H1 (cell line): ENCODE data around the gene C11orf54. TPM values are rescaled to one million over a fixed set of nuclear protein-coding genes. Genes with fewer than 3 reads are reported as not detected.

Experiments used
- CTCF ChIA-PET: fragments of 300-600 bp; sonication (Branson Sonifier 250); formaldehyde crosslinking; loops from one replicate; lab custom pipeline; 2021; ENCODE audit not compliant: partially characterized antibody; lab: Charles Lee
- POLR2A ChIA-PET: fragments of 300-600 bp; sonication (Branson Sonifier 250); formaldehyde crosslinking; loops from one replicate; lab custom pipeline; 2021; ENCODE audit warnings: inconsistent platforms; ENCODE audit not compliant: partially characterized antibody; lab: Charles Lee
- DNase-seq, 2 experiments: peaks; one replicate each; pipeline versions ENCODE4 v3.0.0 to v3.0.0-alpha.2; 2010 to 2022; ENCODE audit warnings: low spot score in 2 of 2, low read depth in 1 of 2, mixed read lengths in 1 of 2
- FAIRE-seq: peaks from 2 replicates; lab custom pipeline; 2011; peaks lifted over from hg19 to GRCh38; lab: Jason Lieb, UNC
- H2AFZ ChIP-seq: 2 replicates; pipeline ENCODE4 v1.8.1; 2012; ENCODE audit warnings: low read length, inconsistent platforms
- H2AK5ac ChIP-seq: 2 replicates; pipeline ENCODE4 v1.6.1; 2013; ENCODE audit warnings: low read depth, low read length
- H2BK120ac ChIP-seq: replicated peaks from 2 replicates; pipeline ENCODE3; 2013; ENCODE audit warnings: low read depth, low read length, inconsistent platforms
- H2BK12ac ChIP-seq: 2 replicates; pipeline ENCODE4 v1.6.1; 2013; ENCODE audit warnings: low read depth, low read length
- H2BK15ac ChIP-seq: 2 replicates; pipeline ENCODE4 v1.6.1; 2013; ENCODE audit warnings: low read length
- H2BK20ac ChIP-seq: 2 replicates; pipeline ENCODE4 v1.6.1; 2013; ENCODE audit warnings: low read length
- H2BK5ac ChIP-seq: 2 replicates; pipeline ENCODE4 v1.6.1; 2013; ENCODE audit warnings: low read depth, low read length
- H3K14ac ChIP-seq: 2 replicates; pipeline ENCODE4 v1.6.1; 2013; ENCODE audit warnings: inconsistent platforms; ENCODE audit not compliant: insufficient read length
- H3K18ac ChIP-seq: 2 replicates; pipeline ENCODE4 v1.6.1; 2013; ENCODE audit warnings: low read length; ENCODE audit errors: extremely low read depth
- H3K23ac ChIP-seq: 2 replicates; pipeline ENCODE4 v1.6.1; 2013; ENCODE audit warnings: inconsistent platforms; ENCODE audit not compliant: insufficient read length
- H3K23me2 ChIP-seq: 2 replicates; pipeline ENCODE4 v1.6.1; 2013; ENCODE audit warnings: low read depth, low read length
- H3K27ac ChIP-seq: 2 replicates; pipeline ENCODE4 v1.6.1; 2011; ENCODE audit warnings: low read depth, low read length, inconsistent platforms
- H3K27me3 ChIP-seq, 4 experiments: replicated peaks in 1 of 4; 1 replicate in 1 of 4; 2 replicates in 3 of 4; pipeline versions ENCODE4 v1.6.1 to v1.8.1; 2011 to 2013; ENCODE audit warnings: low read length in 3 of 4, mild to moderate bottlenecking in 3 of 4, inconsistent platforms in 2 of 4, mixed read lengths in 2 of 4, moderate library complexity in 1 of 4; ENCODE audit not compliant: control insufficient read depth in 3 of 4, insufficient read depth in 3 of 4; ENCODE audit errors: extremely low read depth in 1 of 4
- H3K36me3 ChIP-seq, 4 experiments: 2 replicates each; pipeline versions ENCODE4 v1.6.1 to v1.8.1; 2011 to 2013; ENCODE audit warnings: mild to moderate bottlenecking in 4 of 4, low read length in 3 of 4, moderate library complexity in 2 of 4, control low read depth in 1 of 4, inconsistent platforms in 1 of 4; ENCODE audit not compliant: insufficient read depth in 4 of 4, control insufficient read depth in 2 of 4
- H3K4ac ChIP-seq: replicated peaks from 2 replicates; pipeline ENCODE3; 2013; ENCODE audit warnings: low read length, low read depth, mixed read lengths, inconsistent platforms; ENCODE audit not compliant: insufficient read length
- H3K4me1 ChIP-seq, 4 experiments: replicated peaks in 1 of 4; 1 replicate in 1 of 4; 2 replicates in 3 of 4; pipeline versions ENCODE4 v1.6.1 to v1.8.1; 2011 to 2013; ENCODE audit warnings: low read length in 3 of 4, inconsistent platforms in 2 of 4, mixed read lengths in 1 of 4; ENCODE audit not compliant: insufficient read depth in 4 of 4, control insufficient read depth in 3 of 4
- H3K4me2 ChIP-seq, 2 experiments: 2 replicates each; pipeline versions ENCODE4 v1.6.1 to v1.8.1; 2011 to 2013; ENCODE audit warnings: low read depth in 2 of 2, low read length in 2 of 2, control low read depth in 1 of 2, inconsistent platforms in 1 of 2, mild to moderate bottlenecking in 1 of 2; ENCODE audit not compliant: insufficient read depth in 1 of 2
- H3K4me3 ChIP-seq, 4 experiments: fragments of 200-600, 300-600 bp in 1 of 4; sonication (generic), shearing (Covaris generic), sonication (Bioruptor Twin) in 1 of 4; 2 replicates each; pipeline versions ENCODE4 v1.5.1 to v1.8.1; 2011 to 2016; ENCODE audit warnings: low read length in 4 of 4, low read depth in 3 of 4, control low read depth in 2 of 4, inconsistent platforms in 2 of 4, mild to moderate bottlenecking in 2 of 4, mixed read lengths in 1 of 4, moderate library complexity in 1 of 4; ENCODE audit not compliant: insufficient read depth in 2 of 4; ENCODE audit errors: extremely low read depth in 1 of 4
- H3K56ac ChIP-seq: replicated peaks from 2 replicates; pipeline ENCODE3; 2013; ENCODE audit warnings: low read depth, mild to moderate bottlenecking, mixed read lengths, low read length, inconsistent platforms; ENCODE audit not compliant: insufficient read length
- H3K79me1 ChIP-seq: 2 replicates; pipeline ENCODE4 v1.6.1; 2013; ENCODE audit warnings: low read depth, low read length, control low read depth
- H3K79me2 ChIP-seq, 2 experiments: 2 replicates each; pipeline versions ENCODE4 v1.6.1 to v1.8.1; 2012 to 2013; ENCODE audit warnings: low read length in 2 of 2, mild to moderate bottlenecking in 2 of 2, inconsistent platforms in 1 of 2; ENCODE audit not compliant: insufficient read depth in 2 of 2, control insufficient read depth in 1 of 2
- H3K9ac ChIP-seq, 4 experiments: replicated peaks in 1 of 4; 1 replicate in 1 of 4; 2 replicates in 3 of 4; pipeline versions ENCODE4 v1.6.1 to v1.8.1; 2011 to 2013; ENCODE audit warnings: low read depth in 3 of 4, low read length in 3 of 4, control low read depth in 2 of 4, mild to moderate bottlenecking in 2 of 4, moderate library complexity in 2 of 4, inconsistent platforms in 1 of 4; ENCODE audit errors: extremely low read depth in 1 of 4
- H3K9me3 ChIP-seq, 2 experiments: 2 replicates each; pipeline versions ENCODE4 v1.6.1 to v1.8.1; 2012 to 2013; ENCODE audit warnings: mild to moderate bottlenecking in 2 of 2, moderate library complexity in 2 of 2, control low read depth in 1 of 2, inconsistent platforms in 1 of 2, low read depth in 1 of 2, low read length in 1 of 2, mixed read lengths in 1 of 2; ENCODE audit not compliant: insufficient read depth in 2 of 2
- H4K20me1 ChIP-seq, 2 experiments: replicated peaks in 1 of 2; 2 replicates each; pipeline versions ENCODE3 to v1.8.1; 2011 to 2013; ENCODE audit warnings: inconsistent platforms in 2 of 2, low read length in 2 of 2, mild to moderate bottlenecking in 1 of 2; ENCODE audit not compliant: insufficient read depth in 2 of 2, control insufficient read depth in 1 of 2
- H4K5ac ChIP-seq: 2 replicates; pipeline ENCODE4 v1.6.1; 2013; ENCODE audit warnings: low read length, low read depth, mixed read lengths, inconsistent platforms; ENCODE audit not compliant: insufficient read length
- H4K8ac ChIP-seq: 2 replicates; pipeline ENCODE4 v1.8.0; 2013; ENCODE audit warnings: mild to moderate bottlenecking, moderate library complexity, low read length, inconsistent platforms; ENCODE audit not compliant: insufficient read depth; ENCODE audit errors: extremely low read depth
- H4K91ac ChIP-seq: replicated peaks from 2 replicates; pipeline ENCODE3; 2013; ENCODE audit warnings: low read length, mixed read lengths, inconsistent platforms; ENCODE audit not compliant: insufficient read length
- BRCA1 ChIP-seq: IDR thresholded peaks from 2 replicates; pipeline ENCODE4 v1.6.1; 2012; ENCODE audit warnings: low read depth, low read length, improper control_type of control experiment
- EGR1 ChIP-seq: IDR thresholded peaks from 2 replicates; pipeline ENCODE4 v1.6.1; 2011; ENCODE audit warnings: low read depth, low read length, borderline replicate concordance
- EZH2 ChIP-seq: fragments of 200-600 bp; sonication (generic); IDR thresholded peaks from 2 replicates; pipeline ENCODE4 v1.7.1; 2012; ENCODE audit warnings: low read depth, mild to moderate bottlenecking, moderate library complexity, low read length, inconsistent platforms; ENCODE audit not compliant: severe bottlenecking
- HDAC6 ChIP-seq: IDR thresholded peaks from one replicate; pipeline ENCODE4 v1.7.1; 2012; ENCODE audit warnings: low read depth, mild to moderate bottlenecking, inconsistent platforms, low read length, moderate library complexity
- KDM5A ChIP-seq: fragments of 200-600 bp; IDR thresholded peaks from 2 replicates; pipeline ENCODE4 v1.7.1; 2012; ENCODE audit warnings: mild to moderate bottlenecking, low read length, inconsistent platforms, mixed read lengths
- SIX5 ChIP-seq: IDR thresholded peaks from 2 replicates; pipeline ENCODE4 v1.6.1; 2011; ENCODE audit warnings: mild to moderate bottlenecking, low read depth, low read length
- SP2 ChIP-seq: IDR thresholded peaks from 2 replicates; pipeline ENCODE4 v1.6.1; 2012; ENCODE audit warnings: mild to moderate bottlenecking, low read length, inconsistent platforms
- TCF12 ChIP-seq: IDR thresholded peaks from 2 replicates; pipeline ENCODE4 v1.6.1; 2011; ENCODE audit warnings: low read depth, mild to moderate bottlenecking, low read length
- ZNF274 ChIP-seq: IDR thresholded peaks from 2 replicates; pipeline ENCODE4 v1.7.0; 2012; ENCODE audit warnings: low read length, borderline replicate concordance; ENCODE audit errors: extremely low read depth
- WGBS, 2 experiments: shearing (Covaris generic) in 1 of 2; methylation state at CpG; one replicate each; pipeline versions ENCODE4 v1.1.6 to v1.1.7; 2013 to 2015; ENCODE audit warnings: low lambda C conversion rate in 2 of 2, mixed read lengths in 2 of 2, inconsistent platforms in 1 of 2, low coverage in 1 of 2, missing lambda C conversion rate in 1 of 2; ENCODE audit not compliant: insufficient replicate concordance in 2 of 2, insufficient coverage in 1 of 2, insufficient read length in 1 of 2; ENCODE audit errors: extremely low coverage in 1 of 2, missing lambda C conversion rate in 1 of 2; 5-methylcytosine and 5-hydroxymethylcytosine counted together
- polyA plus RNA-seq, 7 experiments: library from polyadenylated mRNA; depleted of rRNA in 3 of 7; stranded (reverse) in 5 of 7; unstranded in 2 of 7; fragments of >200 nt in 5 of 7; fragments of 200-250 nt in 2 of 7; gene quantifications; 1 replicate in 5 of 7; 2 replicates in 1 of 7; 4 replicates in 1 of 7; pipeline versions ENCODE4 v1.2.1 to v1.2.3, GENCODE V29; 2011 to 2013; ENCODE audit warnings: missing spikeins in 2 of 7, mixed read lengths in 2 of 7
- total RNA-seq: library from RNA; stranded (reverse); fragmentation: NEBNext Ultra II Directional; extraction: Animal tissue kit (Norgen Biotek cat#: 25700); gene quantifications from 2 replicates; pipeline ENCODE4 v1.2.1, GENCODE V29; 2021

C11orf54 gene
- total and polyA plus RNA-seq, 2 of the 8 experiments (the other 6 are each of a cell fraction or from before 2014, with no cell fraction given), result 14.7 to 24.5 TPM

GRCh38 chr11:93756748-93757147, 15.3 kb downstream of the C11orf54 start:
- no peaks in the 10 kb centered on the region; a peak in 1 of 4 replicates for H3K9me3 ChIP-seq
- ChIA-PET CTCF (interaction anchor here (0.7 kb wide), 1 partner anchor 124 kb away, joined by 3 read pairs; no protein-coding TSS in a partner anchor), POLR2A (interaction anchor here (0.6 to 2.2 kb wide), 6 partner anchors 13 to 253 kb away, joined by 3 to 6 read pairs (median 5); partner anchors contain the start of genes C11orf54, MED17 and TAF1D)
- no peak overlapping the region for H2BK120ac ChIP-seq
- H4K91ac ChIP-seq, result no peak overlapping the region
- DNase-seq (no peak), FAIRE-seq (no peak)
- H3K4me3 ChIP-seq, result no peak overlapping the region
- peaks cover 4 to 52% (median 25%) of the 10 kb centered on the region in 4 experiments for H3K36me3 ChIP-seq
- no peak overlapping the region for H2AK5ac ChIP-seq
- no peak overlapping the region for H3K4me2 ChIP-seq
- no peaks in the 10 kb centered on the region for H3K4me1 ChIP-seq
- H3K27ac ChIP-seq, result no peak overlapping the region
- H3K27me3 ChIP-seq, result no peaks in the 10 kb centered on the region
- no peak overlapping the region for H4K8ac ChIP-seq
- H2BK15ac ChIP-seq, result no peak overlapping the region
- TF ChIP-seq TCF12, result no peak
- TF ChIP-seq KDM5A, result no peak
- no peak for TF ChIP-seq SP2
- TF ChIP-seq SIX5, result no peak
- no peak for TF ChIP-seq ZNF274
- no peak for TF ChIP-seq EGR1
- no peak for TF ChIP-seq BRCA1
- no peak for TF ChIP-seq HDAC6
- no peak for TF ChIP-seq EZH2
- no peak overlapping the region for H2AFZ ChIP-seq
- 90% methylated on average over 3 of the region's 3 CpGs; no CpG with 5 or more reads in 1 of the 2 experiments for WGBS, 2 experiments
- H3K4ac ChIP-seq, result no peak overlapping the region
- no peak overlapping the region for H2BK5ac ChIP-seq
- H3K79me1 ChIP-seq, result no peaks in the 10 kb centered on the region
- no peaks in the 10 kb centered on the region for H3K23me2 ChIP-seq
- H3K56ac ChIP-seq, result no peak overlapping the region
- H3K23ac ChIP-seq, result no peak overlapping the region
- H3K14ac ChIP-seq, result no peak overlapping the region
- no peaks in the 10 kb centered on the region for H3K79me2 ChIP-seq
- no peak overlapping the region for H3K9ac ChIP-seq
- H3K18ac ChIP-seq, result no peak overlapping the region
- no peak overlapping the region for H2BK20ac ChIP-seq
- no peak overlapping the region for H2BK12ac ChIP-seq
- peaks cover 0 to 2% of the 10 kb centered on the region in 2 experiments for H4K20me1 ChIP-seq
- H4K5ac ChIP-seq, result no peak overlapping the region
